ENCODE measurements around the gene CHRNA9.

- TF ChIP-seq CTCF (IDR thresholded peaks at IDR 0.05) (no peak), POLR2A (IDR thresholded peaks at IDR 0.05) (no peak)
These were observed 7.8 kb upstream of the CHRNA9 start for GRCh38 chr4:40327340-40327739.

Measured in adrenal gland (tissue), 5 donors.